Smooth muscle cell (in vitro differentiated cells): ENCODE data around the gene AUNIP. TPM values are rescaled to one million over a fixed set of nuclear protein-coding genes. Genes with fewer than 3 reads are reported as not detected.

Experiments
- DNase-seq: peaks from one replicate; lab custom pipeline; 2025; ENCODE audit not compliant: unreplicated experiment; lab: John Stamatoyannopoulos, UW
- H2AFZ ChIP-seq: fragments of 200-600 bp; sonication (generic); 2 replicates; pipeline ENCODE4 v1.6.0; 2016; ENCODE audit warnings: antibody characterized with exemption, low read depth, mild to moderate bottlenecking
- H3F3A ChIP-seq: fragments of 200-600 bp; sonication (generic); 2 replicates; pipeline ENCODE4 v1.6.0; 2017; ENCODE audit warnings: antibody characterized with exemption, low read depth
- H3K27ac ChIP-seq: fragments of 200-600 bp; sonication (generic); 2 replicates; pipeline ENCODE4 v1.5.1; 2016; ENCODE audit warnings: low read depth, mild to moderate bottlenecking
- H3K27me3 ChIP-seq: fragments of 200-600 bp; sonication (generic); 2 replicates; pipeline ENCODE4 v1.6.1; 2016; ENCODE audit warnings: low read depth, mild to moderate bottlenecking
- H3K36me3 ChIP-seq: fragments of 200-600 bp; sonication (generic); 2 replicates; pipeline ENCODE4 v1.5.1; 2016; ENCODE audit warnings: low read depth
- H3K4me1 ChIP-seq: fragments of 200-600 bp; sonication (generic); 2 replicates; pipeline ENCODE4 v1.5.1; 2016; ENCODE audit warnings: low read depth
- H3K4me2 ChIP-seq: fragments of 200-600 bp; sonication (generic); 2 replicates; pipeline ENCODE4 v1.6.0; 2016; ENCODE audit warnings: mild to moderate bottlenecking
- H3K4me3 ChIP-seq: fragments of 200-600 bp; sonication (generic); 2 replicates; pipeline ENCODE4 v1.5.1; 2016; ENCODE audit warnings: mild to moderate bottlenecking
- H3K79me2 ChIP-seq: fragments of 200-600 bp; sonication (generic); 2 replicates; pipeline ENCODE4 v1.6.0; 2016; ENCODE audit warnings: low read depth, mild to moderate bottlenecking
- H3K9ac ChIP-seq: fragments of 200-600 bp; sonication (generic); 2 replicates; pipeline ENCODE4 v1.6.0; 2016; ENCODE audit warnings: low read depth
- H3K9me3 ChIP-seq: fragments of 200-600 bp; sonication (generic); replicated peaks from 2 replicates; pipeline ENCODE4 v1.5.1; 2016; ENCODE audit warnings: low read depth
- H4K20me1 ChIP-seq: fragments of 200-600 bp; sonication (generic); 2 replicates; pipeline ENCODE4 v1.6.0; 2016; ENCODE audit warnings: low read depth
- CTCF ChIP-seq: fragments of 200-600 bp; sonication (generic); IDR thresholded peaks from 2 replicates; pipeline ENCODE4 v1.5.1; 2017; ENCODE audit warnings: borderline replicate concordance, mild to moderate bottlenecking, antibody characterized with exemption; ENCODE audit not compliant: insufficient read depth, poor library complexity, severe bottlenecking
- WGBS: methylation state at CpG from one replicate; pipeline ENCODE4 v1.1.7; 2016; ENCODE audit warnings: low lambda C conversion rate; 5-methylcytosine and 5-hydroxymethylcytosine counted together
- polyA plus RNA-seq: library from polyadenylated mRNA; unstranded; fragments of >200 nt; fragmentation: Nextera tagmentation; extraction: Ambion mirVana; gene quantifications from 2 replicates; pipeline ENCODE4 v1.2.1, GENCODE V29; 2016
- total RNA-seq: library from RNA; depleted of rRNA; stranded (reverse); fragments of >200 nt; gene quantifications from 2 replicates; pipeline ENCODE4 v1.2.3, GENCODE V29; 2014

AUNIP gene
- total and polyA plus RNA-seq, 2 experiments from 2014 or later, result 0.18 to 1.3 TPM

- H3K36me3 ChIP-seq, result no peaks in the 10 kb centered on the region
- no peaks in the 10 kb centered on the region for H3K27me3 ChIP-seq
- no peak for DNase-seq
- no peaks in the 10 kb centered on the region for H3F3A ChIP-seq
- no peaks in the 10 kb centered on the region for H3K4me1 ChIP-seq
- peaks cover 16% of the 10 kb centered on the region for H4K20me1 ChIP-seq
- H3K9me3 ChIP-seq, result no peaks in the 10 kb centered on the region
- no peaks in the 10 kb centered on the region for H3K79me2 ChIP-seq
- H3K9ac ChIP-seq, result no peak overlapping the region
- WGBS, result 96% methylated on average over 17 of the region's 20 CpGs
- TF ChIP-seq CTCF, result no peak
- H3K4me2 ChIP-seq, result no peak overlapping the region
- H3K4me3 ChIP-seq, result no peak overlapping the region
- H3K27ac ChIP-seq, result no peak overlapping the region
- H2AFZ ChIP-seq, result no peak overlapping the region
Observed at GRCh38 chr1:25807480-25808390, 51.5 kb downstream of the AUNIP start.

GRCh38 chr1:25806418-25806817, 52.8 kb downstream of the AUNIP start:
- no peak overlapping the region for H2AFZ ChIP-seq
- WGBS, result 77% methylated on average over 4 of the region's 4 CpGs
- peaks cover 4% of the 10 kb centered on the region for H3K79me2 ChIP-seq
- H3K4me2 ChIP-seq, result peak overlapping the region; percentile 2
- no peaks in the 10 kb centered on the region for H3K27me3 ChIP-seq
- no peaks in the 10 kb centered on the region for H3F3A ChIP-seq
- H3K36me3 ChIP-seq, result no peaks in the 10 kb centered on the region
- H3K9me3 ChIP-seq, result no peaks in the 10 kb centered on the region
- no peaks in the 10 kb centered on the region for H3K4me1 ChIP-seq
- DNase-seq, result no peak
- no peak overlapping the region for H3K27ac ChIP-seq
- H3K4me3 ChIP-seq, result no peak overlapping the region
- TF ChIP-seq CTCF, result no peak
- peaks cover 16% of the 10 kb centered on the region for H4K20me1 ChIP-seq
- no peak overlapping the region for H3K9ac ChIP-seq

- peaks cover 10% of the 10 kb centered on the region for H3K79me2 ChIP-seq
- DNase-seq, result no peak
- H3K4me1 ChIP-seq, result peaks cover 2% of the 10 kb centered on the region
- H3K27ac ChIP-seq, result no peak overlapping the region
- peaks cover 16% of the 10 kb centered on the region for H4K20me1 ChIP-seq
- no peaks in the 10 kb centered on the region for H3K36me3 ChIP-seq
- H3K4me2 ChIP-seq, result peak overlapping the region; percentile 2
- no peaks in the 10 kb centered on the region for H3K27me3 ChIP-seq
- no peak overlapping the region for H2AFZ ChIP-seq
- no peak overlapping the region for H3K9ac ChIP-seq
- H3F3A ChIP-seq, result no peaks in the 10 kb centered on the region
- TF ChIP-seq CTCF, result no peak
- H3K9me3 ChIP-seq, result no peaks in the 10 kb centered on the region
- 62% methylated on average over 3 of the region's 3 CpGs for WGBS
- H3K4me3 ChIP-seq, result no peak overlapping the region
Observed at GRCh38 chr1:25805863-25806225, 53.4 kb downstream of the AUNIP start.
